GM12878 (cell line): Measurements from ENCODE around the gene BBC3. TPM values are rescaled to one million over a fixed set of nuclear protein-coding genes. Genes with fewer than 3 reads are reported as not detected.

Experiments used
- CTCF ChIP-seq, 3 experiments: IDR thresholded peaks in 2 of 3; conservative IDR thresholded peaks in 1 of 3; 2 replicates each; pipeline ENCODE4 v1.5.1; 2011; ENCODE audit warnings: low read depth in 3 of 3, low read length in 3 of 3, mild to moderate bottlenecking in 3 of 3, control low read depth in 2 of 3, moderate library complexity in 2 of 3, inconsistent platforms in 1 of 3, mixed read lengths in 1 of 3; ENCODE audit not compliant: control insufficient read depth in 2 of 3, insufficient read depth in 1 of 3; ENCODE audit errors: extremely low read depth in 1 of 3
- ELK1 ChIP-seq: IDR thresholded peaks from 2 replicates; pipeline ENCODE4 v1.6.1; 2012; ENCODE audit warnings: low read depth, low read length, improper control_type of control experiment
- IKZF1 ChIP-seq: fragments of 450-650 bp; conservative IDR thresholded peaks from 2 replicates; pipeline ENCODE4 v1.6.1; 2017; ENCODE audit warnings: antibody characterized with exemption, mild to moderate bottlenecking
- MEF2B ChIP-seq: fragments of 450-650 bp; IDR thresholded peaks from 2 replicates; pipeline ENCODE4 v1.6.1; 2018; ENCODE audit warnings: mild to moderate bottlenecking, moderate library complexity; ENCODE audit not compliant: partially characterized antibody, poor library complexity, severe bottlenecking
- PAX5 ChIP-seq: IDR thresholded peaks from 2 replicates; pipeline ENCODE4 v1.6.1; 2011; ENCODE audit warnings: low read depth, low read length, borderline replicate concordance
- POLR2A ChIP-seq: IDR thresholded peaks from 2 replicates; pipeline ENCODE4 v1.6.1; 2011; ENCODE audit warnings: low read depth, mild to moderate bottlenecking, low read length
- PRDM15 ChIP-seq: fragments of 450-650 bp; formaldehyde crosslinking; IDR thresholded peaks from 2 replicates; pipeline ENCODE4 v1.4.0; 2020; ENCODE audit warnings: mild to moderate bottlenecking, moderate library complexity
- SREBF2 ChIP-seq: IDR thresholded peaks from 2 replicates; pipeline ENCODE4 v1.6.1; 2012; ENCODE audit warnings: mild to moderate bottlenecking, low read length
- STAT1 ChIP-seq: fragments of 450-650 bp; conservative IDR thresholded peaks from 2 replicates; pipeline ENCODE4 v1.6.1; 2014; ENCODE audit warnings: antibody characterized with exemption, mild to moderate bottlenecking
- TAF1 ChIP-seq: IDR thresholded peaks from 2 replicates; pipeline ENCODE4 v1.6.1; 2011; ENCODE audit warnings: mild to moderate bottlenecking, low read depth, low read length, borderline replicate concordance
- TCF7 ChIP-seq: IDR thresholded peaks from 2 replicates; pipeline ENCODE4 v1.6.1; 2014; ENCODE audit warnings: antibody characterized with exemption, borderline replicate concordance
- ZBTB4 ChIP-seq: fragments of 450-650 bp; formaldehyde crosslinking; IDR thresholded peaks from 2 replicates; pipeline ENCODE4 v1.4.0; 2022; ENCODE audit warnings: mild to moderate bottlenecking, moderate library complexity
- ZNF687 ChIP-seq: fragments of 450-650 bp; IDR thresholded peaks from 2 replicates; pipeline ENCODE4 v1.6.1; 2017; ENCODE audit warnings: mild to moderate bottlenecking, moderate library complexity
- ZSCAN29 ChIP-seq: fragments of 450-650 bp; IDR thresholded peaks from 2 replicates; pipeline ENCODE4 v1.6.1; 2017; ENCODE audit warnings: mild to moderate bottlenecking, moderate library complexity
- polyA plus RNA-seq, 11 experiments: library from polyadenylated mRNA; depleted of rRNA in 4 of 11; unstranded in 6 of 11; stranded (reverse) in 5 of 11; fragments of >200 nt; fragmentation: Nextera tagmentation in 4 of 11; fragmentation: Illumina TruSeq in 1 of 11; extraction: Ambion mirVana in 4 of 11; extraction: Trizol in 1 of 11; gene quantifications; 1 replicate in 1 of 11; 2 replicates in 10 of 11; pipeline versions ENCODE4 v1.2.1 to v1.2.3, GENCODE V29; 2011 to 2016; ENCODE audit warnings: inconsistent platforms in 2 of 11, missing spikeins in 2 of 11, low read depth in 1 of 11
- total RNA-seq, 4 experiments: library from RNA; depleted of rRNA in 3 of 4; stranded (reverse); fragments of >200 nt in 3 of 4; fragmentation: Illumina TruSeq in 1 of 4; extraction: Trizol in 1 of 4; gene quantifications; 2 replicates each; pipeline versions ENCODE4 v1.2.1 to v1.2.3, GENCODE V29; 2013 to 2021

The BBC3 gene
- total and polyA plus RNA-seq, 10 of the 15 experiments (the other 5 are each of a cell fraction or from before 2014, with no cell fraction given): 0.10 to 17.9 (median 7.5) TPM

GRCh38 chr19:47274891-47275761 lies 44.1 kb upstream of the BBC3 start (continued):
- 0 out of 2 replicates have a peak, but pooled peaks have one; percentile 31 for TF ChIP-seq PRDM15
- TF ChIP-seq ELK1: no peak
- TF ChIP-seq CTCF (IDR thresholded peaks at IDR 0.05 in 2 of 3, conservative IDR thresholded peaks at IDR 0.05 in 1 of 3; ENCODE audit: control insufficient read depth in 2 of 3, extremely low read depth in 1 of 3, insufficient read depth in 1 of 3, low read depth in 3 of 3, low read length in 3 of 3): no peak
- 0 out of 2 replicates have a peak, but pooled peaks have one; percentile 21 for TF ChIP-seq ZSCAN29
- peak; percentile 51 for TF ChIP-seq ZNF687
- no peak for TF ChIP-seq ZBTB4 (CRISPR knock-in tag)
- no peak for TF ChIP-seq TAF1
- peak; percentile 52 for TF ChIP-seq IKZF1
- TF ChIP-seq POLR2A: no peak
- TF ChIP-seq PAX5: 0 out of 2 replicates have a peak, but pooled peaks have one; percentile 28
- no peak for TF ChIP-seq MEF2B
- no peak for TF ChIP-seq TCF7
- TF ChIP-seq STAT1: no peak
- TF ChIP-seq SREBF2: no peak
